H1 (cell line): ENCODE results near the gene DBP.
"Not testable (repeated sequence)": the region's sequence is repeated elsewhere in the genome, so short reads cannot be mapped to it uniquely, and the experiment has no call there.

Experiments used
- CHD2 ChIP-seq: IDR thresholded peaks from 2 replicates; pipeline ENCODE4 v1.6.1; 2012; ENCODE audit warnings: low read length, improper control_type of control experiment
- CTCF ChIP-seq, 3 experiments: IDR thresholded peaks; 1 replicate in 2 of 3; 2 replicates in 1 of 3; pipeline versions ENCODE4 v1.5.1 to v1.6.1; 2011; ENCODE audit warnings: low read length in 3 of 3, mild to moderate bottlenecking in 3 of 3, inconsistent platforms in 2 of 3, low read depth in 1 of 3, moderate library complexity in 1 of 3; ENCODE audit not compliant: insufficient read depth in 1 of 3; ENCODE audit errors: control extremely low read depth in 1 of 3
- ZNF274 ChIP-seq: IDR thresholded peaks from 2 replicates; pipeline ENCODE4 v1.7.0; 2012; ENCODE audit warnings: low read length, borderline replicate concordance; ENCODE audit errors: extremely low read depth

- not testable (repeated sequence) for TF ChIP-seq CHD2; CTCF (IDR thresholded peaks at IDR 0.05; ENCODE audit: control extremely low read depth in 1 of 3, insufficient read depth in 1 of 3, low read depth in 1 of 3, low read length in 3 of 3); ZNF274
These were observed 4.9 kb downstream of the DBP start for GRCh38 chr19:48632286-48632685.
